ENCODE data around the gene LIME1. TPM values are rescaled to one million over a fixed set of nuclear protein-coding genes. Genes with fewer than 3 reads are reported as not detected.

Gene LIME1
- total RNA-seq, 1 donor from 2014 or later = 32.4 TPM

- no peaks in the 10 kb centered on the region for H3K9me3 ChIP-seq
- no peak for DNase-seq (ENCODE audit: extremely low spot score in 2 of 2)
- peaks cover 26% of the 10 kb centered on the region for H3K4me1 ChIP-seq
- no peak overlapping the region for H3K4me3 ChIP-seq
- intact Hi-C loops (cut with DNase I) = no loop called here
- no peak for TF ChIP-seq CTCF (IDR thresholded peaks at IDR 0.05)
- TF ChIP-seq POLR2AphosphoS5 (IDR thresholded peaks at IDR 0.05; ENCODE audit: insufficient read depth in 1 of 2, low read depth in 1 of 2) = no peak
- no peak for TF ChIP-seq POLR2A (IDR thresholded peaks at IDR 0.05)
- H3K27me3 ChIP-seq = no peaks in the 10 kb centered on the region
- H3K27ac ChIP-seq = no peak overlapping the region
- H3K36me3 ChIP-seq = no peaks in the 10 kb centered on the region
These were observed 43.3 kb upstream of the LIME1 start for GRCh38 chr20:63693083-63693732.

- intact Hi-C loops (cut with DNase I) = no loop called here
- H3K27me3 ChIP-seq = no peaks in the 10 kb centered on the region
- H3K36me3 ChIP-seq = no peaks in the 10 kb centered on the region
- no peak for DNase-seq (ENCODE audit: extremely low spot score in 2 of 2)
- peaks cover 33% of the 10 kb centered on the region for H3K4me1 ChIP-seq
- H3K27ac ChIP-seq = no peak overlapping the region
- TF ChIP-seq CTCF (IDR thresholded peaks at IDR 0.05) = no peak
- H3K9me3 ChIP-seq = no peaks in the 10 kb centered on the region
- H3K4me3 ChIP-seq = no peak overlapping the region
These were observed 42.5 kb upstream of the LIME1 start for GRCh38 chr20:63693733-63694583.

GRCh38 chr20:63694584-63695423, 41.7 kb upstream of the LIME1 start:
- no peak overlapping the region for H3K27ac ChIP-seq
- peaks cover 42% of the 10 kb centered on the region for H3K4me1 ChIP-seq
- TF ChIP-seq POLR2AphosphoS5 (IDR thresholded peaks at IDR 0.05; ENCODE audit: insufficient read depth in 1 of 2, low read depth in 1 of 2) (no peak), CTCF (IDR thresholded peaks at IDR 0.05) (no peak), POLR2A (IDR thresholded peaks at IDR 0.05) (no peak)
- H3K27me3 ChIP-seq = no peaks in the 10 kb centered on the region
- DNase-seq (ENCODE audit: extremely low spot score in 2 of 2) = no peak
- intact Hi-C loops (cut with DNase I) = no loop called here
- H3K4me3 ChIP-seq = no peak overlapping the region
- H3K9me3 ChIP-seq = no peaks in the 10 kb centered on the region
- no peaks in the 10 kb centered on the region for H3K36me3 ChIP-seq

GRCh38 chr20:63695424-63696305, 40.8 kb upstream of the LIME1 start:
- DNase-seq (ENCODE audit: extremely low spot score in 2 of 2) = no peak
- intact Hi-C loops (cut with DNase I) = no loop called here

More at GRCh38 chr20:63695424-63696305, 40.8 kb upstream of the LIME1 start:
- Histone ChIP-seq H3K36me3 (no peaks in the 10 kb centered on the region), H3K4me1 (peaks cover 43% of the 10 kb centered on the region), H3K27me3 (no peaks in the 10 kb centered on the region), H3K4me3 (no peak overlapping the region), H3K27ac (no peak overlapping the region), H3K9me3 (no peaks in the 10 kb centered on the region)
- TF ChIP-seq POLR2AphosphoS5 (IDR thresholded peaks at IDR 0.05; ENCODE audit: insufficient read depth in 1 of 2, low read depth in 1 of 2) (no peak), CTCF (IDR thresholded peaks at IDR 0.05) (no peak), POLR2A (IDR thresholded peaks at IDR 0.05) (no peak)

All from vagina (tissue), 2 donors.